GM23338 (cell line): ENCODE results near the gene CKS1B. TPM values are rescaled to one million over a fixed set of nuclear protein-coding genes. Genes with fewer than 3 reads are reported as not detected.

ENCODE experiments used
- ATAC-seq: fragments of 200-7000 bp; cut with Tn5 transposase; 3 replicates; pipeline ENCODE4 v1.9.1; 2020
- DNase-seq: peaks from one replicate; pipeline ENCODE4 v3.0.0-alpha.2; 2015; ENCODE audit warnings: low spot score
- H2AFZ ChIP-seq: fragments of 200-600 bp; sonication (generic); 2 replicates; pipeline ENCODE4 v1.8.0; 2016; ENCODE audit warnings: antibody characterized with exemption, mild to moderate bottlenecking, moderate library complexity
- H3F3A ChIP-seq: fragments of 200-600 bp; sonication (generic); replicated peaks from 2 replicates; pipeline ENCODE4 v1.8.0; 2017; ENCODE audit warnings: antibody characterized with exemption, mixed run types, low read depth
- H3K27ac ChIP-seq: fragments of 200-600 bp; sonication (generic); 2 replicates; pipeline ENCODE4 v1.6.1; 2016; ENCODE audit warnings: low read depth
- H3K27me3 ChIP-seq: fragments of 200-600 bp; sonication (generic); 2 replicates; pipeline ENCODE4 v1.8.0; 2016; ENCODE audit warnings: mild to moderate bottlenecking, mixed run types, moderate library complexity; ENCODE audit not compliant: insufficient read depth
- H3K36me3 ChIP-seq: fragments of 200-600 bp; sonication (generic); 2 replicates; pipeline ENCODE4 v1.8.0; 2016; ENCODE audit warnings: mild to moderate bottlenecking; ENCODE audit not compliant: insufficient read depth
- H3K4me1 ChIP-seq: fragments of 200-600 bp; sonication (generic); 2 replicates; pipeline ENCODE4 v1.8.0; 2016; ENCODE audit warnings: mild to moderate bottlenecking, moderate library complexity; ENCODE audit not compliant: insufficient read depth
- H3K4me2 ChIP-seq: fragments of 200-600 bp; sonication (generic); 2 replicates; pipeline ENCODE4 v1.7.1; 2017; ENCODE audit warnings: mixed run types
- H3K4me3 ChIP-seq: fragments of 200-600 bp; sonication (generic); 2 replicates; pipeline ENCODE4 v1.6.1; 2016; ENCODE audit warnings: mixed run types
- H3K79me2 ChIP-seq: fragments of 200-600 bp; sonication (generic); replicated peaks from 2 replicates; pipeline ENCODE4 v1.8.0; 2017; ENCODE audit warnings: mild to moderate bottlenecking; ENCODE audit not compliant: insufficient read depth
- H3K9me2 ChIP-seq: fragments of 200-600 bp; sonication (generic); 2 replicates; pipeline ENCODE4 v1.8.0; 2017; ENCODE audit not compliant: insufficient read depth
- H4K20me1 ChIP-seq: fragments of 200-600 bp; sonication (generic); replicated peaks from 2 replicates; pipeline ENCODE4 v1.8.0; 2017; ENCODE audit warnings: mild to moderate bottlenecking; ENCODE audit not compliant: insufficient read depth
- H3K27ac Mint-ChIP-seq: 2 replicates; pipeline ENCODE4 v1.8.0; 2020; ENCODE audit warnings: inconsistent platforms, mild to moderate bottlenecking, moderate library complexity, mixed read lengths
- H3K27me3 Mint-ChIP-seq: 3 replicates; pipeline ENCODE4 v1.8.0; 2022; ENCODE audit warnings: low read depth, mild to moderate bottlenecking, moderate library complexity, mixed read lengths, inconsistent platforms; ENCODE audit not compliant: insufficient read depth, poor library complexity
- H3K36me3 Mint-ChIP-seq: 3 replicates; pipeline ENCODE4 v1.8.0; 2021; ENCODE audit warnings: low read depth, mild to moderate bottlenecking, inconsistent platforms, moderate library complexity, mixed read lengths
- H3K4me1 Mint-ChIP-seq: 3 replicates; pipeline ENCODE4 v1.8.0; 2020; ENCODE audit warnings: mild to moderate bottlenecking, inconsistent platforms, mixed read lengths
- H3K4me3 Mint-ChIP-seq: 3 replicates; pipeline ENCODE4 v1.8.0; 2021; ENCODE audit warnings: moderate library complexity, mild to moderate bottlenecking, inconsistent platforms, mixed read lengths
- H3K9me3 Mint-ChIP-seq: 3 replicates; pipeline ENCODE4 v1.8.0; 2020; ENCODE audit warnings: moderate library complexity, mild to moderate bottlenecking, inconsistent platforms, mixed read lengths
- CTCF ChIP-seq, 2 experiments: fragments of 200-600 bp in 1 of 2; sonication (generic) in 1 of 2; conservative IDR thresholded peaks; 2 replicates each; pipeline versions ENCODE4 v1.5.1 to v1.6.1; 2016 to 2017; ENCODE audit warnings: antibody characterized with exemption in 2 of 2, low read depth in 2 of 2, mild to moderate bottlenecking in 2 of 2, moderate library complexity in 1 of 2
- JUNB ChIP-seq: IDR thresholded peaks from one replicate; pipeline ENCODE4 v1.6.1; 2016; ENCODE audit warnings: antibody characterized with exemption; ENCODE audit not compliant: unreplicated experiment
- POLR2AphosphoS5 ChIP-seq: IDR thresholded peaks from 2 replicates; pipeline ENCODE4 v1.6.1; 2016; ENCODE audit warnings: antibody characterized with exemption, low read depth
- REST ChIP-seq: IDR thresholded peaks from one replicate; pipeline ENCODE4 v1.6.1; 2018; ENCODE audit warnings: antibody characterized with exemption; ENCODE audit not compliant: unreplicated experiment
- STAT1 ChIP-seq: IDR thresholded peaks from one replicate; pipeline ENCODE4 v1.6.1; 2016; ENCODE audit warnings: antibody characterized with exemption; ENCODE audit not compliant: unreplicated experiment
- ZNF331 ChIP-seq: fragments of 250-450 bp; sonication (Bioruptor Pico); IDR thresholded peaks from 2 replicates; pipeline ENCODE4 v1.5.0; 2020; ENCODE audit warnings: low read depth, mild to moderate bottlenecking, moderate library complexity
- polyA plus RNA-seq: library from polyadenylated mRNA; unstranded; fragments of >200 nt; fragmentation: Nextera tagmentation; extraction: Ambion mirVana; gene quantifications from 2 replicates; pipeline ENCODE4 v1.2.1, GENCODE V29; 2016
- total RNA-seq: library from RNA; depleted of rRNA; stranded (reverse); fragments of >200 nt; shearing (Covaris generic); gene quantifications from 2 replicates; pipeline ENCODE4 v1.2.3, GENCODE V29; 2014

Gene CKS1B
- total and polyA plus RNA-seq, 2 experiments from 2014 or later: 296 to 617 TPM

- DNase-seq: peak; percentile 91
- H3K4me3 ChIP-seq: peak overlapping the region; percentile 38; the same call in 1 of the 2 replicates
- Mint-ChIP-seq H3K9me3 (no peaks in the 10 kb centered on the region), H3K4me3 (peak overlapping the region; percentile 55), H3K4me1 (peaks cover 56% of the 10 kb centered on the region), H3K27ac (peak overlapping the region; percentile 92), H3K27me3 (peaks cover 22% of the 10 kb centered on the region), H3K36me3 (peaks cover 30% of the 10 kb centered on the region)
- ATAC-seq: peak; percentile 70
- peaks cover 7% of the 10 kb centered on the region for H4K20me1 ChIP-seq
- H3F3A ChIP-seq: 0 out of 2 replicates have a peak, but pooled peaks cover 3% of the 10 kb centered on the region
- TF ChIP-seq CTCF (conservative IDR thresholded peaks at IDR 0.05; ENCODE audit: low read depth in 2 of 2) (no peak), JUNB (no peak), REST (peak; percentile 22), POLR2AphosphoS5 (peak; percentile 62; the same call in 1 of the 2 replicates), STAT1 (no peak)
- no peaks in the 10 kb centered on the region for H3K9me2 ChIP-seq
- H3K4me2 ChIP-seq: peak overlapping the region; percentile 80
- peaks cover 48% of the 10 kb centered on the region for H3K4me1 ChIP-seq
- H3K27ac ChIP-seq: no peak overlapping the region
- H3K36me3 ChIP-seq: no peaks in the 10 kb centered on the region
- no peak overlapping the region for H2AFZ ChIP-seq
- peaks cover 19% of the 10 kb centered on the region for H3K79me2 ChIP-seq
- no peaks in the 10 kb centered on the region for H3K27me3 ChIP-seq
Observed at GRCh38 chr1:155012026-155012546, 37.6 kb downstream of the CKS1B start.

- no peak overlapping the region for H2AFZ ChIP-seq
- no peaks in the 10 kb centered on the region for H3K27me3 ChIP-seq
- Mint-ChIP-seq H3K36me3 (peaks cover 30% of the 10 kb centered on the region), H3K27me3 (peaks cover 28% of the 10 kb centered on the region), H3K4me3 (no peak overlapping the region; the same call in 2 of the 3 replicates), H3K9me3 (no peaks in the 10 kb centered on the region), H3K4me1 (peaks cover 58% of the 10 kb centered on the region), H3K27ac (peak overlapping the region; percentile 56)
- 0 out of 2 replicates have a peak, but pooled peaks cover 3% of the 10 kb centered on the region for H3F3A ChIP-seq
- peak overlapping the region; percentile 80 for H3K4me2 ChIP-seq
- ATAC-seq: no peak
- H3K36me3 ChIP-seq: no peaks in the 10 kb centered on the region
- no peak overlapping the region; the same call in 1 of the 2 replicates for H3K4me3 ChIP-seq
- peaks cover 13% of the 10 kb centered on the region for H3K79me2 ChIP-seq
- peaks cover 9% of the 10 kb centered on the region for H4K20me1 ChIP-seq
- H3K4me1 ChIP-seq: peaks cover 50% of the 10 kb centered on the region
- no peaks in the 10 kb centered on the region for H3K9me2 ChIP-seq
- DNase-seq: no peak
- H3K27ac ChIP-seq: no peak overlapping the region
- no peak for TF ChIP-seq ZNF331 (CRISPR knock-in tag)
- no peak for TF ChIP-seq JUNB
- no peak for TF ChIP-seq CTCF (conservative IDR thresholded peaks at IDR 0.05; ENCODE audit: low read depth in 2 of 2)
- no peak for TF ChIP-seq POLR2AphosphoS5
Observed at GRCh38 chr1:155012776-155013602, 38.5 kb downstream of the CKS1B start.
